ENCODE measurements around the gene HDAC4. TPM values are rescaled to one million over a fixed set of nuclear protein-coding genes. Genes with fewer than 3 reads are reported as not detected.

Gene HDAC4
- total RNA-seq, 1 experiment from 2014 or later = 47.6 TPM

DNA sequence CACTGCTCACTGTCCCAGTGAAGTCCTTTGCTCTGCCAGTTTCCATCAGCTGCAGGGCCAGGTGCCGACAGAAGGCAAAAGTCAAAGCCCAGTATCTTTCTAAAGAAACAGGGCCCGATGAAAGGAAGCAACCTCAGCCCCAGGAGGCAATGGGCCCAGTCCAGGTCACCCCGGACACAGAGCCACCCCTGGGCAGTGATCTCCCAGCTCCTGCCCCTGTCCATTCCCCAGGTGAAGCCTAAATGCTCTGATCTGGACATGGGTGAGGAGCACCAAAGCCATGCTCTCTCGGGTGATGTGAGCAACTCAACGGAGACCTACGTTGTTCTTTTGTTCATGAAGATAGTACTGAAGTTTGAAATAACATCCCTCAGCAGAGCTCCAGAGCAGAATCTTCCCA lies 61.6 kb downstream of the HDAC4 start:
- no peak for ATAC-seq
- Histone ChIP-seq H4K20me1 (ENCODE audit: insufficient read depth) (no peaks in the 10 kb centered on the region), H3K4me3 (replicated peaks in 1 of 2; ENCODE audit: low read depth in 1 of 2, low read length in 2 of 2) (no peak overlapping the region), H3K9me2 (ENCODE audit: insufficient read depth) (no peaks in the 10 kb centered on the region), H3K79me2 (ENCODE audit: insufficient read depth, low read length) (peaks cover 26% of the 10 kb centered on the region), H3K4me1 (ENCODE audit: control insufficient read depth in 1 of 2, insufficient read depth in 2 of 2, low read length in 2 of 2) (no peaks in the 10 kb centered on the region), H3K9ac (ENCODE audit: low read length) (no peak overlapping the region), H3K27me3 (ENCODE audit: insufficient read depth, low read length) (no peaks in the 10 kb centered on the region), H3K4me2 (ENCODE audit: low read length) (no peak overlapping the region), H3K36me3 (ENCODE audit: control insufficient read depth in 1 of 2, insufficient read depth in 2 of 2, low read length in 2 of 2) (no peaks in the 10 kb centered on the region), H3K27ac (ENCODE audit: low read depth, low read length) (no peak overlapping the region), H2AFZ (ENCODE audit: low read depth, low read length, poor library complexity, severe bottlenecking) (no peak overlapping the region), H3K9me3 (ENCODE audit: control insufficient read depth in 1 of 2, insufficient read depth in 1 of 2, low read depth in 1 of 2, low read length in 2 of 2) (no peaks in the 10 kb centered on the region)
- no TSS peak for BruUV-seq (replicated peaks)
- DNase-seq (ENCODE audit: low read depth, low spot score) = no peak
- no peak for TF ChIP-seq POLR2A (IDR thresholded peaks at IDR 0.05; ENCODE audit: borderline replicate concordance, extremely low read depth, insufficient read depth, insufficient read length)
- ChIA-PET CTCF (no interaction called here), POLR2A (no interaction called here), RAD21 (ENCODE audit: low non-redundant PET in 1 of 2, low total read pairs in 2 of 2, uncharacterized antibody in 2 of 2, unreplicated experiment in 2 of 2) (no interaction called here)
- intact Hi-C loops (cut with micrococcal nuclease) = no loop called here

DNA sequence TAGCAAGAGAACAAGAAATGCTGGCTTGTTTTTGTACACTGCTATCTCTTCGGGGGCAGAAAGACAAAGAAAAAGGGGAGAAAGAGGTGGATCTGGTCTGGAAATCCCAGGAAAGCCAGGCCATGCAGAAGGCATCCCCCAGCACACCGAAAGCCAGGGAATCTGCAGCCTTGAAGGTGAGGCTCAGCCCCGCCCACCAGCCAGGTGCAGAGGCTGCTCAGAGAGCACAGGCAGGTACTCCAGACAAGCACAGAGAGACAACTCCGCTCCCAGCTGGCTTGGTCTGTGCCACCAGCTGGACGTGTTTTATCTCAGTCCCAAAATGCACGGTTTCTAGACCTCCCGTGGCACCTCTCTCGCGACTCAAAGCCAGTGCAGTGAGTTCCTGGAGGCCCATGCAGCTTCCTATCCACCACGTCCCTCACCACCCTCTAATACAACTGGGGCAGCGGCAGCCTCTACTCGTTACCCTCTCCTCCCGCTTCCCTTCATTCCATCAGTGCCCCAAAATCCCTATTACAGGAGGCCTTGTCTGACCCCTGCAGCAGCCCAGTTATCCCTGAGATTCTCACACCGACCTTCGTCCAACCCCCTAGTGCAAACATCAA lies 62.8 kb downstream of the HDAC4 start:
- no TSS peak for BruUV-seq (replicated peaks)
- Histone ChIP-seq H3K4me3 (replicated peaks in 1 of 2; ENCODE audit: low read depth in 1 of 2, low read length in 2 of 2) (no peak overlapping the region), H3K79me2 (ENCODE audit: insufficient read depth, low read length) (peaks cover 29% of the 10 kb centered on the region), H3K9me2 (ENCODE audit: insufficient read depth) (no peaks in the 10 kb centered on the region), H3K9ac (ENCODE audit: low read length) (no peak overlapping the region), H4K20me1 (ENCODE audit: insufficient read depth) (no peaks in the 10 kb centered on the region), H3K27ac (ENCODE audit: low read depth, low read length) (no peak overlapping the region), H2AFZ (ENCODE audit: low read depth, low read length, poor library complexity, severe bottlenecking) (no peak overlapping the region), H3K36me3 (ENCODE audit: control insufficient read depth in 1 of 2, insufficient read depth in 2 of 2, low read length in 2 of 2) (no peaks in the 10 kb centered on the region), H3K4me1 (ENCODE audit: control insufficient read depth in 1 of 2, insufficient read depth in 2 of 2, low read length in 2 of 2) (no peaks in the 10 kb centered on the region), H3K27me3 (ENCODE audit: insufficient read depth, low read length) (no peaks in the 10 kb centered on the region), H3K9me3 (ENCODE audit: control insufficient read depth in 1 of 2, insufficient read depth in 1 of 2, low read depth in 1 of 2, low read length in 2 of 2) (no peaks in the 10 kb centered on the region), H3K4me2 (ENCODE audit: low read length) (no peak overlapping the region)
- no peak for ATAC-seq
- RAD21 ChIA-PET (ENCODE audit: low non-redundant PET in 1 of 2, low total read pairs in 2 of 2, uncharacterized antibody in 2 of 2, unreplicated experiment in 2 of 2) = no interaction called here
- CTCF ChIA-PET = no interaction called here
- intact Hi-C loops (cut with micrococcal nuclease) = no loop called here
- TF ChIP-seq YY1 (IDR thresholded peaks at IDR 0.05; ENCODE audit: extremely low read depth, insufficient replicate concordance, low read depth, low read length) (no peak), POLR2A (IDR thresholded peaks at IDR 0.05; ENCODE audit: borderline replicate concordance, extremely low read depth, insufficient read depth, insufficient read length) (no peak), TCF7L2 (IDR thresholded peaks at IDR 0.05; ENCODE audit: borderline replicate concordance, extremely low read depth, insufficient read depth, insufficient read length) (no peak), ZNF274 (IDR thresholded peaks at IDR 0.05; ENCODE audit: low read depth, low read length) (no peak)
- POLR2A ChIA-PET = no interaction called here
- DNase-seq (ENCODE audit: low read depth, low spot score) = no peak
